Measurements from ENCODE around the gene FBF1.
A peak's percentile ranks its signal among the peaks of the same experiment; 100 is the strongest.

DNA sequence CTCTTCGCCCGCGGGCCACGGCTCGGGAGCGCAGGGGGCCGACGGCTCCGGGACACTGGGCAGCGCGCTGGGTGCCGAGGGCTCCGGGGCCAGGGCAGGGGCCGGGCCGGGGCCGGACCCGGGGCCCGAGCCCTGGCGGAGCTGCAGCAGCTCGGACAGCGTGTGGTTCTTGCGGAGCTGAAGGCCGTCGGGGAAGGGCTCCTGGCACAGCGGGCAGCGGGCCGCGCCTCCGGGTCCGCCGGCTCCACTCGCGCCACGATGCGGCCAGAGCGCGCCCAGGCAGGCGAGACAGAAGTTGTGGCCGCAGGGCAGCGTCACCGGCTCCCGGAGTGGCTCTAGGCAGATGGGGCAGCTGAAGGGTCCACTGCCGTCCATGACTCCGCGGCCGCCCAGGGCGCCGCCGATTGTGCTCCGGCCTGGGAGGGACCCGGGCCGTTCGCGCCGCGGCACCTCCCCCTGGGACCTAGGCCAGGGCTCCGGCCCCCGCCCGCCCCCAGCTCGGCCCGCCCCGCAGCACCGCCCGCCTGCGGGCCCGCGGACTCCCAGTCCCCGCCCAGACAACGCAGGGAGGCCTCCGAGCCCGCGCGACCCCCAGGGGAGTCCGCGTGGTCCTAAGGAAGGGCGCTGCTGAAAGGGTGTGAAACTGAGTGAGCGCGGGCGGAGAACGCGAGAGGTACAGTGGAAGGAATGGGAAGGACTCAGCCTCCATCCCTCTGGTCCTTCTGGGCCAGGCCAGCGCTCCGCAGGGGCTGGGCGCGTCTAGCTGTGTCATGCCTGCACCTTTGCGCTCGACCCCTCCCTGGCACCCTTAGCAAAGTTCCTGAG lies 62.5 kb downstream of the FBF1 start, which contains the start of gene TRIM47:
- TF ChIP-seq FOS (IDR thresholded peaks at IDR 0.05; ENCODE audit: borderline replicate concordance, insufficient read depth, low read length): no peak
- peak in 1 of 2 donors; percentile 21 for TF ChIP-seq CTCF (IDR thresholded peaks at IDR 0.05; ENCODE audit: extremely low read depth in 1 of 2, insufficient read depth in 1 of 2, low read depth in 1 of 2, low read length in 2 of 2)
- no peak for TF ChIP-seq EZH2 (IDR thresholded peaks at IDR 0.05; ENCODE audit: borderline replicate concordance, low read depth, low read length, severe bottlenecking)

Data from endothelial cell of umbilical vein (primary cell).